NK-92 treated with Interleukin-12 subunit alpha and Interleukin-12 subunit beta, amount 100 ng/mL, for 24 hours (cell line): ENCODE results near the gene CTNNA3.

Experiments
- DNase-seq: peaks from one replicate; lab custom pipeline; 2025; lab: John Stamatoyannopoulos, UW

The CTNNA3 gene

GRCh38 chr10:66931340-66931948 lies 764.6 kb downstream of the CTNNA3 start:
- DNase-seq = no peak

- DNase-seq = no peak
Measured at GRCh38 chr10:66929375-66929774, 766.6 kb downstream of the CTNNA3 start.

GRCh38 chr10:66928776-66929175 lies 767.2 kb downstream of the CTNNA3 start:
- no peak for DNase-seq

- DNase-seq = no peak
Measured at GRCh38 chr10:66927971-66928770, 767.8 kb downstream of the CTNNA3 start.

- no peak for DNase-seq
Measured at GRCh38 chr10:66927251-66927935, 768.6 kb downstream of the CTNNA3 start.

- DNase-seq = no peak
Measured at GRCh38 chr10:66926841-66927240, 769.2 kb downstream of the CTNNA3 start.

- DNase-seq = no peak
Measured at GRCh38 chr10:66925896-66926715, 769.9 kb downstream of the CTNNA3 start, which contains the start of gene LRRTM3. TSS of gene LRRTM3 (plus strand) at chr10:66926036.

- DNase-seq = no peak
Measured at GRCh38 chr10:66925373-66925772, 770.6 kb downstream of the CTNNA3 start.

- no peak for DNase-seq
Measured at GRCh38 chr10:66924674-66925345, 771.2 kb downstream of the CTNNA3 start.

- DNase-seq = no peak
Measured at GRCh38 chr10:66919248-66919647, 776.7 kb downstream of the CTNNA3 start.

GRCh38 chr10:66917104-66917503 lies 778.9 kb downstream of the CTNNA3 start:
- DNase-seq = no peak

- DNase-seq = no peak
Measured at GRCh38 chr10:66916030-66916429, 780.0 kb downstream of the CTNNA3 start.

- no peak for DNase-seq
Measured at GRCh38 chr10:66910671-66911070, 785.3 kb downstream of the CTNNA3 start.

- no peak for DNase-seq
Measured at GRCh38 chr10:66892871-66893270, 803.1 kb downstream of the CTNNA3 start.

GRCh38 chr10:66888237-66888636 lies 807.8 kb downstream of the CTNNA3 start:
- no peak for DNase-seq

GRCh38 chr10:66886848-66887247 lies 809.1 kb downstream of the CTNNA3 start:
- DNase-seq = no peak

- no peak for DNase-seq
Measured at GRCh38 chr10:66882271-66882670, 813.7 kb downstream of the CTNNA3 start.

- no peak for DNase-seq
Measured at GRCh38 chr10:66881814-66882213, 814.2 kb downstream of the CTNNA3 start.

GRCh38 chr10:66880826-66881225 lies 815.2 kb downstream of the CTNNA3 start:
- no peak for DNase-seq

- DNase-seq = no peak
Measured at GRCh38 chr10:66880292-66880691, 815.7 kb downstream of the CTNNA3 start.

- DNase-seq = no peak
Measured at GRCh38 chr10:66877361-66877760, 818.6 kb downstream of the CTNNA3 start.

GRCh38 chr10:66869635-66870034 lies 826.4 kb downstream of the CTNNA3 start:
- DNase-seq = no peak
